ENCODE measurements around the gene CRB2.

Gene CRB2

DNA sequence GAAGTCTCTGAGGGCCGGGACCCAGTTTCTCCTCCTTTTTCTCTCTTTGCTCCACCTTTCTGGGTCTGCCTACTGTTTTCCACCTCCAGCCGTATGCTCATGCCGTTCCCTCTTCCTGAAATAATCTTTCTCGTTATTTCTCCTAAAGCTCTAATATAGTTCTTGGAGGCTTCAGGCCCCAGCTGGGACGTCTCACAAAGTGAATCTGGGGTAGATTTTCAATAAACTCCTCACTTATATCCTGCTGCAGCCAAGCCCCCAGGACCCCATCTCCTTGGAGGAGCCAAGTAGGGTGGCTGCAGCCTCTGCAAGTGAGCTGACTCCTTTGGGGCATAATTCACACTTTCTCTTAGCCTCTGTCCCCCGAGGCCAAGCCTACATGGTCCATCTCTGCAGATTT is 14.2 kb upstream of the CRB2 start:
- DNase-seq (ENCODE audit: low read depth, low spot score): no peak
- Histone ChIP-seq H3K9ac (ENCODE audit: insufficient read length) (peak overlapping the region; percentile 16), H3K27ac (peak overlapping the region; percentile 94), H3K9me3 (ENCODE audit: low read depth, low read length) (no peaks in the 10 kb centered on the region), H3K36me3 (ENCODE audit: insufficient read depth, low read length) (no peaks in the 10 kb centered on the region), H3K4me3 (no peak overlapping the region)
- no peak for TF ChIP-seq FOXP2 (optimal IDR thresholded peaks at IDR 0.05; ENCODE audit: control extremely low read depth, extremely low read length, insufficient read depth)
- TF ChIP-seq EZH2 (IDR thresholded peaks at IDR 0.05): no peak
- TF ChIP-seq POLR2AphosphoS5 (IDR thresholded peaks at IDR 0.05; ENCODE audit: borderline replicate concordance, low read depth, low read length): no peak

- TF ChIP-seq FOXP2 (optimal IDR thresholded peaks at IDR 0.05; ENCODE audit: control extremely low read depth, extremely low read length, insufficient read depth): no peak
- TF ChIP-seq POLR2AphosphoS5 (IDR thresholded peaks at IDR 0.05; ENCODE audit: borderline replicate concordance, low read depth, low read length): no peak
- no peak for TF ChIP-seq EZH2 (IDR thresholded peaks at IDR 0.05)
- Histone ChIP-seq H3K27ac (peak overlapping the region; percentile 94), H3K9me3 (ENCODE audit: low read depth, low read length) (no peaks in the 10 kb centered on the region), H3K9ac (ENCODE audit: insufficient read length) (peak overlapping the region; percentile 16), H3K36me3 (ENCODE audit: insufficient read depth, low read length) (no peaks in the 10 kb centered on the region), H3K4me3 (no peak overlapping the region)
- no peak for DNase-seq (ENCODE audit: low read depth, low spot score)
These were observed 13.8 kb upstream of the CRB2 start for GRCh38 chr9:123342247-123342646.

- Histone ChIP-seq H3K4me3 (no peak overlapping the region), H3K9me3 (ENCODE audit: low read depth, low read length) (no peaks in the 10 kb centered on the region), H3K36me3 (ENCODE audit: insufficient read depth, low read length) (no peaks in the 10 kb centered on the region), H3K27ac (peak overlapping the region; percentile 94), H3K9ac (ENCODE audit: insufficient read length) (peak overlapping the region; percentile 45)
- TF ChIP-seq FOXP2 (optimal IDR thresholded peaks at IDR 0.05; ENCODE audit: control extremely low read depth, extremely low read length, insufficient read depth): no peak
- no peak for TF ChIP-seq EZH2 (IDR thresholded peaks at IDR 0.05)
- no peak for TF ChIP-seq POLR2AphosphoS5 (IDR thresholded peaks at IDR 0.05; ENCODE audit: borderline replicate concordance, low read depth, low read length)
- DNase-seq (ENCODE audit: low read depth, low spot score): no peak
These were observed 12.4 kb upstream of the CRB2 start for GRCh38 chr9:123343443-123344191.

GRCh38 chr9:123344192-123344949 is 11.6 kb upstream of the CRB2 start:
- Histone ChIP-seq H3K9ac (ENCODE audit: insufficient read length) (peak overlapping the region; percentile 45), H3K27ac (peak overlapping the region; percentile 94), H3K9me3 (ENCODE audit: low read depth, low read length) (no peaks in the 10 kb centered on the region), H3K4me3 (no peak overlapping the region), H3K36me3 (ENCODE audit: insufficient read depth, low read length) (no peaks in the 10 kb centered on the region)
- no peak for TF ChIP-seq POLR2AphosphoS5 (IDR thresholded peaks at IDR 0.05; ENCODE audit: borderline replicate concordance, low read depth, low read length)
- TF ChIP-seq EZH2 (IDR thresholded peaks at IDR 0.05): no peak
- TF ChIP-seq FOXP2 (optimal IDR thresholded peaks at IDR 0.05; ENCODE audit: control extremely low read depth, extremely low read length, insufficient read depth): no peak
- no peak for DNase-seq (ENCODE audit: low read depth, low spot score)

GRCh38 chr9:123345567-123345955 is 10.4 kb upstream of the CRB2 start:
- no peak for DNase-seq (ENCODE audit: low read depth, low spot score)
- H3K9ac ChIP-seq (ENCODE audit: insufficient read length): peak overlapping the region; percentile 18
- no peak overlapping the region for H3K4me3 ChIP-seq
- H3K36me3 ChIP-seq (ENCODE audit: insufficient read depth, low read length): no peaks in the 10 kb centered on the region
- no peak for TF ChIP-seq EZH2 (IDR thresholded peaks at IDR 0.05)
- TF ChIP-seq FOXP2 (optimal IDR thresholded peaks at IDR 0.05; ENCODE audit: control extremely low read depth, extremely low read length, insufficient read depth): no peak
- TF ChIP-seq POLR2AphosphoS5 (IDR thresholded peaks at IDR 0.05; ENCODE audit: borderline replicate concordance, low read depth, low read length): no peak
- no peaks in the 10 kb centered on the region for H3K9me3 ChIP-seq (ENCODE audit: low read depth, low read length)
- peak overlapping the region; percentile 94 for H3K27ac ChIP-seq

DNA sequence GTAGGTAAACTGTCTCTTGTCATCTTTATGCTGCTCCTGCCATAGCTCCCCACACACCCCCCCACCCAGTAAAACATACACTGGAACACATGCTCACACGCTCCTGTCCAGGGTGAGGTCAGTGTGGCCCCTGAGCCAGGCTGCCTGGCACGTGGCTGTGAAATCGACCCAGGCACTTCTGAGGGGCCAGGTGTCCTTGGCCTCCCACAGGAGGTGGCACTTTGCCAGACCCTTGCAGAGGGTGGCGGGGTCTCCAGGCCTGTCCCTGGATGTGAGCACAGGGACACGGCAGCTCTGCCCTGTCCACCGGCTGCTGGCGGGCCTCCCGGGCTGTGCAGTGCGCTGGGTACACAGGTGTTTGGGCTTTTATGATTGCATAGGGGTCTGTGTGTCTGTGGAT is 10.0 kb upstream of the CRB2 start:
- no peaks in the 10 kb centered on the region for H3K36me3 ChIP-seq (ENCODE audit: insufficient read depth, low read length)
- TF ChIP-seq EZH2 (IDR thresholded peaks at IDR 0.05) (no peak), POLR2AphosphoS5 (IDR thresholded peaks at IDR 0.05; ENCODE audit: borderline replicate concordance, low read depth, low read length) (no peak), FOXP2 (optimal IDR thresholded peaks at IDR 0.05; ENCODE audit: control extremely low read depth, extremely low read length, insufficient read depth) (no peak)
- no peak overlapping the region for H3K9ac ChIP-seq (ENCODE audit: insufficient read length)
- no peaks in the 10 kb centered on the region for H3K9me3 ChIP-seq (ENCODE audit: low read depth, low read length)
- no peak for DNase-seq (ENCODE audit: low read depth, low spot score)
- H3K4me3 ChIP-seq: no peak overlapping the region
- peak overlapping the region; percentile 94 for H3K27ac ChIP-seq

DNA sequence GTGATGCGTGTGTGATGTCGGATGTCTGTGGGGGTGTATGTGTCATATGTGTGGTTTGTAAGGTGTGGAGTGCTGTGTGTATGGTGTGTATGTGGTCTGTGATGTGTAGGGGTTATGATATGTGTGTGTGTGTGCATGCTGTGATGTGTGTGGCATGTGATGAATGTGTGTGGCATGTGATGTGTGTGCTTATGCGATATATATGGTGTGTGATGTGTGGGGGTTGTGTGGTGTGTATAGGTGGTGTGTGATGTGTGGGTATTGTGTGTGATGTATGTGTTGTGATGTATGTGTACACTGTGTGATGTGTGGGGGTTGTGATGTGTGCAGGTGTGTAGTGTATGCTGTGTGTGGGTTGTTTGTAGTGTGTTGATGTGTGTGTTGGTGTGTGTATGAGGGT is 9.2 kb upstream of the CRB2 start:
- no peak overlapping the region for H3K27ac ChIP-seq
- H3K9ac ChIP-seq (ENCODE audit: insufficient read length): no peak overlapping the region
- no peak overlapping the region for H3K4me3 ChIP-seq
- H3K36me3 ChIP-seq (ENCODE audit: insufficient read depth, low read length): no peaks in the 10 kb centered on the region
- H3K9me3 ChIP-seq (ENCODE audit: low read depth, low read length): no peaks in the 10 kb centered on the region
- TF ChIP-seq POLR2AphosphoS5 (IDR thresholded peaks at IDR 0.05; ENCODE audit: borderline replicate concordance, low read depth, low read length) (no peak), FOXP2 (optimal IDR thresholded peaks at IDR 0.05; ENCODE audit: control extremely low read depth, extremely low read length, insufficient read depth) (no peak), EZH2 (IDR thresholded peaks at IDR 0.05) (no peak)
- DNase-seq (ENCODE audit: low read depth, low spot score): no peak

GRCh38 chr9:123347289-123348060 is 8.5 kb upstream of the CRB2 start:
- TF ChIP-seq FOXP2 (optimal IDR thresholded peaks at IDR 0.05; ENCODE audit: control extremely low read depth, extremely low read length, insufficient read depth) (no peak), POLR2AphosphoS5 (IDR thresholded peaks at IDR 0.05; ENCODE audit: borderline replicate concordance, low read depth, low read length) (no peak), EZH2 (IDR thresholded peaks at IDR 0.05) (no peak)
- H3K27ac ChIP-seq: peak overlapping the region; percentile 91
- DNase-seq (ENCODE audit: low read depth, low spot score): no peak
- no peaks in the 10 kb centered on the region for H3K36me3 ChIP-seq (ENCODE audit: insufficient read depth, low read length)
- H3K4me3 ChIP-seq: peak overlapping the region; percentile 12; the same call in 1 of the 2 replicates
- H3K9ac ChIP-seq (ENCODE audit: insufficient read length): peak overlapping the region; percentile 45
- H3K9me3 ChIP-seq (ENCODE audit: low read depth, low read length): no peaks in the 10 kb centered on the region
